ENCODE results near the gene ZNF488.

DNA sequence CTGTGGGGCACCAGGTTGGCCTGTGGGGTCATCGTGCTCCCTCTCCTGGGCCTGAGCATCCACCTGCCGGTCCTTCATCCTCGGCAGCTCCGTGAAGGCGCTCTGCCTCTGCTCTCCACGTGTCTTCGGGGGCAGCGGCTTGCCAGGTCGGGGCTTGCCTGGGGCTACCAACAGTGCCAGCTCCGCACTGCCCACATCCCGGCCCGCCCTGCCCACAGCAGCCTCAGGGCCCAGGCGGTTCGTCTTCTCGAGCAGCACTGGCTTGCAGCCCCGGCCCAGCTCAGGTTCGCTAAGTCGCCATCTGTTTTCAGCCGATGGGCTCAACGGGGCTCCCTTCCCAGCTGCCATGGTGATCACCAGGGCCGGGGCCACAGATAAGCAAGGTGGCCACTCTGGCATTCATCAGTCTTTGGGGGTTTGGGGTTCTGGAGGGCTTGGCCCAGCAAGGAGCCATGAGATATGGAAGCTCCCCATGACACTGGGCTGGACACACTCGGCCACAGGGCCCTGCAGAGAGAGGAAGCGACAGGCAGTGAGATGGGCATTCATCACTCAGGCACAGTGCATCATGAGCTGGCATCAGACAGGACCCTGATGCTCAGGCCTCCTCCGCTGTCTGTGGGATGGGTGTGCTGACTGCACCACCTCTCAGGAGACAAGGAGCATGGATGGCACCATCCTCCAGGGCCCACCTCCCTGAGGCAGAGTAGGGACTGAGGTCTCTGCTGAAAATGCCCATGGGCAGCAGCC is 15.5 kb downstream of the ZNF488 start:
- TF ChIP-seq SIN3A (IDR thresholded peaks at IDR 0.05; ENCODE audit: borderline replicate concordance, insufficient read depth, low read length) (no peak), TAF1 (IDR thresholded peaks at IDR 0.05; ENCODE audit: borderline replicate concordance, insufficient read depth, low read length) (no peak)
- TF ChIP-seq, protein P1, sequence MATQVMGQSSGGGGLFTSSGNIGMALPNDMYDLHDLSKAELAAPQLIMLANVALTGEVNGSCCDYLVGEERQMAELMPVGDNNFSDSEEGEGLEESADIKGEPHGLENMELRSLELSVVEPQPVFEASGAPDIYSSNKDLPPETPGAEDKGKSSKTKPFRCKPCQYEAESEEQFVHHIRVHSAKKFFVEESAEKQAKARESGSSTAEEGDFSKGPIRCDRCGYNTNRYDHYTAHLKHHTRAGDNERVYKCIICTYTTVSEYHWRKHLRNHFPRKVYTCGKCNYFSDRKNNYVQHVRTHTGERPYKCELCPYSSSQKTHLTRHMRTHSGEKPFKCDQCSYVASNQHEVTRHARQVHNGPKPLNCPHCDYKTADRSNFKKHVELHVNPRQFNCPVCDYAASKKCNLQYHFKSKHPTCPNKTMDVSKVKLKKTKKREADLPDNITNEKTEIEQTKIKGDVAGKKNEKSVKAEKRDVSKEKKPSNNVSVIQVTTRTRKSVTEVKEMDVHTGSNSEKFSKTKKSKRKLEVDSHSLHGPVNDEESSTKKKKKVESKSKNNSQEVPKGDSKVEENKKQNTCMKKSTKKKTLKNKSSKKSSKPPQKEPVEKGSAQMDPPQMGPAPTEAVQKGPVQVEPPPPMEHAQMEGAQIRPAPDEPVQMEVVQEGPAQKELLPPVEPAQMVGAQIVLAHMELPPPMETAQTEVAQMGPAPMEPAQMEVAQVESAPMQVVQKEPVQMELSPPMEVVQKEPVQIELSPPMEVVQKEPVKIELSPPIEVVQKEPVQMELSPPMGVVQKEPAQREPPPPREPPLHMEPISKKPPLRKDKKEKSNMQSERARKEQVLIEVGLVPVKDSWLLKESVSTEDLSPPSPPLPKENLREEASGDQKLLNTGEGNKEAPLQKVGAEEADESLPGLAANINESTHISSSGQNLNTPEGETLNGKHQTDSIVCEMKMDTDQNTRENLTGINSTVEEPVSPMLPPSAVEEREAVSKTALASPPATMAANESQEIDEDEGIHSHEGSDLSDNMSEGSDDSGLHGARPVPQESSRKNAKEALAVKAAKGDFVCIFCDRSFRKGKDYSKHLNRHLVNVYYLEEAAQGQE (IDR thresholded peaks at IDR 0.05; ENCODE audit: insufficient read depth in 1 of 2, low read depth in 2 of 2, low read length in 2 of 2): no peak
